HCT116 (cell line): ENCODE results near the gene ZCCHC3.

Experiments used
- CBX3 ChIP-seq: IDR thresholded peaks from 2 replicates; pipeline ENCODE4 v1.6.1; 2012; ENCODE audit warnings: low read depth
- EGR1 ChIP-seq: IDR thresholded peaks from 2 replicates; pipeline ENCODE4 v1.6.1; 2012; ENCODE audit warnings: low read depth
- POLR2A ChIP-seq: IDR thresholded peaks from 2 replicates; pipeline ENCODE4 v1.7.0; 2011; ENCODE audit warnings: borderline replicate concordance; ENCODE audit not compliant: insufficient read depth, insufficient read length; ENCODE audit errors: extremely low read depth
- SRF ChIP-seq: IDR thresholded peaks from 2 replicates; pipeline ENCODE4 v1.6.1; 2012; ENCODE audit warnings: low read depth
- TCF7L2 ChIP-seq: IDR thresholded peaks from 2 replicates; pipeline ENCODE4 v1.7.0; 2011; ENCODE audit warnings: borderline replicate concordance, inconsistent platforms; ENCODE audit not compliant: insufficient read depth, insufficient read length; ENCODE audit errors: extremely low read depth
- TF ChIP-seq, protein P1 (sequence below), 3 experiments: fragments of 200-600 bp in 1 of 3; sonication (generic) in 1 of 3; IDR thresholded peaks in 2 of 3; conservative IDR thresholded peaks in 1 of 3; 2 replicates each; pipeline ENCODE4 v1.5.1; 2012 to 2017; ENCODE audit warnings: low read depth in 2 of 3, low read length in 2 of 3, antibody characterized with exemption in 1 of 3, borderline replicate concordance in 1 of 3, control low read depth in 1 of 3, mild to moderate bottlenecking in 1 of 3, mixed read lengths in 1 of 3, mixed run types in 1 of 3, moderate library complexity in 1 of 3; ENCODE audit not compliant: insufficient read depth in 1 of 3

- TF ChIP-seq, protein P1, sequence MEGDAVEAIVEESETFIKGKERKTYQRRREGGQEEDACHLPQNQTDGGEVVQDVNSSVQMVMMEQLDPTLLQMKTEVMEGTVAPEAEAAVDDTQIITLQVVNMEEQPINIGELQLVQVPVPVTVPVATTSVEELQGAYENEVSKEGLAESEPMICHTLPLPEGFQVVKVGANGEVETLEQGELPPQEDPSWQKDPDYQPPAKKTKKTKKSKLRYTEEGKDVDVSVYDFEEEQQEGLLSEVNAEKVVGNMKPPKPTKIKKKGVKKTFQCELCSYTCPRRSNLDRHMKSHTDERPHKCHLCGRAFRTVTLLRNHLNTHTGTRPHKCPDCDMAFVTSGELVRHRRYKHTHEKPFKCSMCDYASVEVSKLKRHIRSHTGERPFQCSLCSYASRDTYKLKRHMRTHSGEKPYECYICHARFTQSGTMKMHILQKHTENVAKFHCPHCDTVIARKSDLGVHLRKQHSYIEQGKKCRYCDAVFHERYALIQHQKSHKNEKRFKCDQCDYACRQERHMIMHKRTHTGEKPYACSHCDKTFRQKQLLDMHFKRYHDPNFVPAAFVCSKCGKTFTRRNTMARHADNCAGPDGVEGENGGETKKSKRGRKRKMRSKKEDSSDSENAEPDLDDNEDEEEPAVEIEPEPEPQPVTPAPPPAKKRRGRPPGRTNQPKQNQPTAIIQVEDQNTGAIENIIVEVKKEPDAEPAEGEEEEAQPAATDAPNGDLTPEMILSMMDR (IDR thresholded peaks at IDR 0.05 in 2 of 3, conservative IDR thresholded peaks at IDR 0.05 in 1 of 3; ENCODE audit: borderline replicate concordance in 1 of 3, insufficient read depth in 1 of 3, low read depth in 2 of 3, low read length in 2 of 3) = no peak
- TF ChIP-seq POLR2A (no peak), TCF7L2 (no peak), EGR1 (no peak), SRF (no peak), CBX3 (no peak)
These were observed 51.8 kb downstream of the ZCCHC3 start for GRCh38 chr20:348972-349841.
